ENCODE measurements around the gene QRSL1.
"Not testable (repeated sequence)": the region's sequence is repeated elsewhere in the genome, so short reads cannot be mapped to it uniquely, and the experiment has no call there.

Gene QRSL1

GRCh38 chr6:106614166-106614565 is 15.2 kb upstream of the QRSL1 start:
- no peak for DNase-seq (ENCODE audit: low read depth in 1 of 2, low spot score in 1 of 2)
- in situ Hi-C loops (cut with HindIII; ENCODE audit: low pct_unique_long_range_greater_than_20kb, low sequenced_read_pairs) = no loop called here
- no peak for TF ChIP-seq JUND (IDR thresholded peaks at IDR 0.05; ENCODE audit: low read depth)

GRCh38 chr6:106614592-106615257 is 14.7 kb upstream of the QRSL1 start:
- no peak for TF ChIP-seq JUND (IDR thresholded peaks at IDR 0.05; ENCODE audit: low read depth)
- in situ Hi-C loops (cut with HindIII; ENCODE audit: low pct_unique_long_range_greater_than_20kb, low sequenced_read_pairs) = no loop called here
- no peak for DNase-seq (ENCODE audit: low read depth in 1 of 2, low spot score in 1 of 2)

GRCh38 chr6:106617302-106617701 is 12.1 kb upstream of the QRSL1 start:
- DNase-seq (ENCODE audit: low read depth in 1 of 2, low spot score in 1 of 2) = no peak
- in situ Hi-C loops (cut with HindIII; ENCODE audit: low pct_unique_long_range_greater_than_20kb, low sequenced_read_pairs) = no loop called here
- no peak for TF ChIP-seq JUND (IDR thresholded peaks at IDR 0.05; ENCODE audit: low read depth)

- in situ Hi-C loops (cut with HindIII; ENCODE audit: low pct_unique_long_range_greater_than_20kb, low sequenced_read_pairs) = no loop called here
- no peak for TF ChIP-seq JUND (IDR thresholded peaks at IDR 0.05; ENCODE audit: low read depth)
- DNase-seq (ENCODE audit: low read depth in 1 of 2, low spot score in 1 of 2) = no peak
Measured at GRCh38 chr6:106617857-106618256, 11.5 kb upstream of the QRSL1 start.

GRCh38 chr6:106618324-106618723 is 11.1 kb upstream of the QRSL1 start:
- in situ Hi-C loops (cut with HindIII; ENCODE audit: low pct_unique_long_range_greater_than_20kb, low sequenced_read_pairs) = no loop called here
- no peak for DNase-seq (ENCODE audit: low read depth in 1 of 2, low spot score in 1 of 2)
- no peak for TF ChIP-seq JUND (IDR thresholded peaks at IDR 0.05; ENCODE audit: low read depth)

GRCh38 chr6:106619223-106619622 is 10.2 kb upstream of the QRSL1 start:
- no peak for TF ChIP-seq JUND (IDR thresholded peaks at IDR 0.05; ENCODE audit: low read depth)
- in situ Hi-C loops (cut with HindIII; ENCODE audit: low pct_unique_long_range_greater_than_20kb, low sequenced_read_pairs) = no loop called here
- no peak for DNase-seq (ENCODE audit: low read depth in 1 of 2, low spot score in 1 of 2)

- DNase-seq (ENCODE audit: low read depth in 1 of 2, low spot score in 1 of 2) = no peak
- no peak for TF ChIP-seq JUND (IDR thresholded peaks at IDR 0.05; ENCODE audit: low read depth)
- in situ Hi-C loops (cut with HindIII; ENCODE audit: low pct_unique_long_range_greater_than_20kb, low sequenced_read_pairs) = no loop called here
Measured at GRCh38 chr6:106620931-106621672, 8.3 kb upstream of the QRSL1 start.

GRCh38 chr6:106622412-106622811 is 7.0 kb upstream of the QRSL1 start:
- no peak for DNase-seq (ENCODE audit: low read depth in 1 of 2, low spot score in 1 of 2)
- no peak for TF ChIP-seq JUND (IDR thresholded peaks at IDR 0.05; ENCODE audit: low read depth)
- in situ Hi-C loops (cut with HindIII; ENCODE audit: low pct_unique_long_range_greater_than_20kb, low sequenced_read_pairs) = no loop called here

- in situ Hi-C loops (cut with HindIII; ENCODE audit: low pct_unique_long_range_greater_than_20kb, low sequenced_read_pairs) = no loop called here
- TF ChIP-seq JUND (IDR thresholded peaks at IDR 0.05; ENCODE audit: low read depth) = no peak
- DNase-seq (ENCODE audit: low read depth in 1 of 2, low spot score in 1 of 2) = no peak
Measured at GRCh38 chr6:106623039-106623438, 6.3 kb upstream of the QRSL1 start.

- no peak for TF ChIP-seq JUND (IDR thresholded peaks at IDR 0.05; ENCODE audit: low read depth)
- in situ Hi-C loops (cut with HindIII; ENCODE audit: low pct_unique_long_range_greater_than_20kb, low sequenced_read_pairs) = no loop called here
- DNase-seq (ENCODE audit: low read depth in 1 of 2, low spot score in 1 of 2) = no peak
Measured at GRCh38 chr6:106626485-106626884, 2.9 kb upstream of the QRSL1 start.

- in situ Hi-C loops (cut with HindIII; ENCODE audit: low pct_unique_long_range_greater_than_20kb, low sequenced_read_pairs); DNase-seq (ENCODE audit: low read depth in 1 of 2, low spot score in 1 of 2): not testable (repeated sequence)
Measured at GRCh38 chr6:106627760-106628159, 1.6 kb upstream of the QRSL1 start.

GRCh38 chr6:106628658-106629102 is 698 bp upstream of the QRSL1 start:
- no peak for TF ChIP-seq JUND (IDR thresholded peaks at IDR 0.05; ENCODE audit: low read depth)
- peak in 1 of 2 experiments; percentile 20 for DNase-seq (ENCODE audit: low read depth in 1 of 2, low spot score in 1 of 2)
- in situ Hi-C loops (cut with HindIII; ENCODE audit: low pct_unique_long_range_greater_than_20kb, low sequenced_read_pairs) = no loop called here

- TF ChIP-seq JUND (IDR thresholded peaks at IDR 0.05; ENCODE audit: low read depth) = no peak
Measured at GRCh38 chr6:106629859-106630163, 433 bp downstream of the QRSL1 start.

GRCh38 chr6:106630366-106630765 is 988 bp downstream of the QRSL1 start:
- TF ChIP-seq JUND (IDR thresholded peaks at IDR 0.05; ENCODE audit: low read depth) = no peak
- in situ Hi-C loops (cut with HindIII; ENCODE audit: low pct_unique_long_range_greater_than_20kb, low sequenced_read_pairs) = no loop called here
- DNase-seq (ENCODE audit: low read depth in 1 of 2, low spot score in 1 of 2) = no peak

More at GRCh38 chr6:106629859-106630163, 433 bp downstream of the QRSL1 start:
- in situ Hi-C loops (cut with HindIII; ENCODE audit: low pct_unique_long_range_greater_than_20kb, low sequenced_read_pairs) = no loop called here
- no peak for DNase-seq (ENCODE audit: low read depth in 1 of 2, low spot score in 1 of 2)

All from T47D (cell line).